ENCODE results near the gene SDF4.
A peak's percentile ranks its signal among the peaks of the same experiment; 100 is the strongest.
"Not testable (repeated sequence)": the region's sequence is repeated elsewhere in the genome, so short reads cannot be mapped to it uniquely, and the experiment has no call there.

Gene SDF4

GRCh38 chr1:1253972-1254666, 22.3 kb upstream of the SDF4 start:
- peaks cover 9% of the 10 kb centered on the region for H3K4me1 ChIP-seq (ENCODE audit: insufficient read depth, low read length, severe bottlenecking)
- no peaks in the 10 kb centered on the region for H3K9me3 ChIP-seq (ENCODE audit: low read length)
- H3K79me2 ChIP-seq (ENCODE audit: insufficient read depth, low read length), result no peaks in the 10 kb centered on the region
- H3K27ac ChIP-seq (ENCODE audit: low read depth, low read length, poor library complexity, severe bottlenecking), result no peak overlapping the region
- no peak overlapping the region for H2AFZ ChIP-seq (ENCODE audit: low read length)
- no peak overlapping the region for H3K4me2 ChIP-seq (ENCODE audit: low read length)
- no peaks in the 10 kb centered on the region for H3F3A ChIP-seq (ENCODE audit: insufficient read depth, low read length)
- H3K9me2 ChIP-seq (ENCODE audit: low read depth, low read length), result no peaks in the 10 kb centered on the region
- no peaks in the 10 kb centered on the region for H3K27me3 ChIP-seq (ENCODE audit: insufficient read depth, low read length)
- no peak overlapping the region for H3K4me3 ChIP-seq (ENCODE audit: low read depth, low read length, poor library complexity, severe bottlenecking)
- H4K20me1 ChIP-seq (ENCODE audit: insufficient read depth, low read length), result no peaks in the 10 kb centered on the region
- no peak for TF ChIP-seq CTCF (IDR thresholded peaks at IDR 0.05; ENCODE audit: low read length)
- TF ChIP-seq EZH2 (IDR thresholded peaks at IDR 0.05; ENCODE audit: borderline replicate concordance, low read length), result no peak
- no peak overlapping the region for H3K9ac ChIP-seq (ENCODE audit: low read length)
- peaks cover 45% of the 10 kb centered on the region for H3K36me3 ChIP-seq (ENCODE audit: insufficient read depth, low read length)

- no peak overlapping the region for H3K4me2 ChIP-seq (ENCODE audit: low read length)
- TF ChIP-seq EZH2 (IDR thresholded peaks at IDR 0.05; ENCODE audit: borderline replicate concordance, low read length), result no peak
- no peak for TF ChIP-seq CTCF (IDR thresholded peaks at IDR 0.05; ENCODE audit: low read length)
- no peak overlapping the region for H3K4me3 ChIP-seq (ENCODE audit: low read depth, low read length, poor library complexity, severe bottlenecking)
- no peaks in the 10 kb centered on the region for H3K9me3 ChIP-seq (ENCODE audit: low read length)
- H3K79me2 ChIP-seq (ENCODE audit: insufficient read depth, low read length), result no peaks in the 10 kb centered on the region
- H2AFZ ChIP-seq (ENCODE audit: low read length), result no peak overlapping the region
- H3K9me2 ChIP-seq (ENCODE audit: low read depth, low read length), result no peaks in the 10 kb centered on the region
- no peak overlapping the region for H3K9ac ChIP-seq (ENCODE audit: low read length)
- no peak overlapping the region for H3K27ac ChIP-seq (ENCODE audit: low read depth, low read length, poor library complexity, severe bottlenecking)
- H4K20me1 ChIP-seq (ENCODE audit: insufficient read depth, low read length), result no peaks in the 10 kb centered on the region
- H3F3A ChIP-seq (ENCODE audit: insufficient read depth, low read length), result no peaks in the 10 kb centered on the region
- peaks cover 40% of the 10 kb centered on the region for H3K36me3 ChIP-seq (ENCODE audit: insufficient read depth, low read length)
- H3K27me3 ChIP-seq (ENCODE audit: insufficient read depth, low read length), result no peaks in the 10 kb centered on the region
- H3K4me1 ChIP-seq (ENCODE audit: insufficient read depth, low read length, severe bottlenecking), result peaks cover 9% of the 10 kb centered on the region
These were observed 21.5 kb upstream of the SDF4 start for GRCh38 chr1:1253314-1253713.

GRCh38 chr1:1250786-1251284, 19.0 kb upstream of the SDF4 start:
- Histone ChIP-seq H3K4me2 (ENCODE audit: low read length) (peak overlapping the region; percentile 14; the same call in 1 of the 2 replicates), H3K27me3 (ENCODE audit: insufficient read depth, low read length) (peaks cover 6% of the 10 kb centered on the region; the same call in 1 of the 2 replicates), H3K27ac (ENCODE audit: low read depth, low read length, poor library complexity, severe bottlenecking) (no peak overlapping the region), H3K4me3 (ENCODE audit: low read depth, low read length, poor library complexity, severe bottlenecking) (no peak overlapping the region), H4K20me1 (ENCODE audit: insufficient read depth, low read length) (no peaks in the 10 kb centered on the region), H3K79me2 (ENCODE audit: insufficient read depth, low read length) (no peaks in the 10 kb centered on the region), H3K36me3 (ENCODE audit: insufficient read depth, low read length) (peaks cover 29% of the 10 kb centered on the region), H3K9me2 (ENCODE audit: low read depth, low read length) (no peaks in the 10 kb centered on the region), H3K9me3 (ENCODE audit: low read length) (no peaks in the 10 kb centered on the region), H3K4me1 (ENCODE audit: insufficient read depth, low read length, severe bottlenecking) (peaks cover 9% of the 10 kb centered on the region), H2AFZ (ENCODE audit: low read length) (no peak overlapping the region), H3K9ac (ENCODE audit: low read length) (no peak overlapping the region), H3F3A (ENCODE audit: insufficient read depth, low read length) (no peaks in the 10 kb centered on the region)
- TF ChIP-seq CTCF (IDR thresholded peaks at IDR 0.05; ENCODE audit: low read length) (no peak), EZH2 (IDR thresholded peaks at IDR 0.05; ENCODE audit: borderline replicate concordance, low read length) (no peak)

GRCh38 chr1:1248009-1248913, 16.5 kb upstream of the SDF4 start:
- H3K4me2 ChIP-seq (ENCODE audit: low read length); H3K36me3 ChIP-seq (ENCODE audit: insufficient read depth, low read length); H3K27ac ChIP-seq (ENCODE audit: low read depth, low read length, poor library complexity, severe bottlenecking); H3K4me3 ChIP-seq (ENCODE audit: low read depth, low read length, poor library complexity, severe bottlenecking); H3K79me2 ChIP-seq (ENCODE audit: insufficient read depth, low read length); H4K20me1 ChIP-seq (ENCODE audit: insufficient read depth, low read length); H2AFZ ChIP-seq (ENCODE audit: low read length); H3F3A ChIP-seq (ENCODE audit: insufficient read depth, low read length); H3K9ac ChIP-seq (ENCODE audit: low read length); H3K9me2 ChIP-seq (ENCODE audit: low read depth, low read length); H3K4me1 ChIP-seq (ENCODE audit: insufficient read depth, low read length, severe bottlenecking); H3K9me3 ChIP-seq (ENCODE audit: low read length); H3K27me3 ChIP-seq (ENCODE audit: insufficient read depth, low read length): not testable (repeated sequence)

Data from OCI-LY1 (cell line).